Kidney (tissue), 14 donors: ENCODE measurements around the gene RAD51B. TPM values are rescaled to one million over a fixed set of nuclear protein-coding genes. Genes with fewer than 3 reads are reported as not detected.

Experiments used
- DNase-seq, 5 donors: peaks; one replicate each; pipeline ENCODE4 v3.0.0-alpha.2; 2013 to 2020
- FAIRE-seq: peaks from 2 replicates; lab custom pipeline; 2012; peaks lifted over from hg19 to GRCh38; lab: Jason Lieb, UNC
- H3K27ac ChIP-seq, 2 donors: one replicate each; pipeline ENCODE4 v1.7.0; 2013; ENCODE audit warnings: low read depth in 2 of 2, low read length in 2 of 2, inconsistent platforms in 1 of 2
- H3K27me3 ChIP-seq: one replicate; pipeline ENCODE4 v1.7.1; 2013; ENCODE audit warnings: low read length, inconsistent platforms; ENCODE audit not compliant: control insufficient read depth, insufficient read depth
- H3K36me3 ChIP-seq, 3 donors: one replicate each; pipeline versions ENCODE4 v1.7.0 to v1.7.1; 2013; ENCODE audit warnings: low read length in 3 of 3, control low read depth in 1 of 3, inconsistent platforms in 1 of 3; ENCODE audit not compliant: insufficient read depth in 3 of 3, control insufficient read depth in 2 of 3
- H3K4me1 ChIP-seq, 3 donors: one replicate each; pipeline versions ENCODE4 v1.7.0 to v1.7.1; 2013; ENCODE audit warnings: low read length in 3 of 3, inconsistent platforms in 1 of 3, low read depth in 1 of 3; ENCODE audit not compliant: control insufficient read depth in 2 of 3, insufficient read depth in 2 of 3
- H3K4me3 ChIP-seq, 3 donors: one replicate each; pipeline versions ENCODE4 v1.7.0 to v1.8.1; 2013; ENCODE audit warnings: low read length in 3 of 3, control low read depth in 1 of 3, inconsistent platforms in 1 of 3
- H3K9ac ChIP-seq, 3 donors: one replicate each; pipeline versions ENCODE4 v1.7.0 to v1.7.1; 2013; ENCODE audit warnings: low read length in 3 of 3, control low read depth in 1 of 3, inconsistent platforms in 1 of 3
- H3K9me3 ChIP-seq, 3 donors: one replicate each; pipeline versions ENCODE4 v1.7.0 to v1.7.1; 2013; ENCODE audit warnings: low read length in 3 of 3, control low read depth in 1 of 3, inconsistent platforms in 1 of 3; ENCODE audit not compliant: control insufficient read depth in 2 of 3, insufficient read depth in 1 of 3
- CTCF ChIP-seq: IDR thresholded peaks from 3 replicates; pipeline ENCODE4 v1.5.1; 2012; ENCODE audit warnings: mild to moderate bottlenecking, moderate library complexity, borderline replicate concordance; ENCODE audit not compliant: insufficient read depth; ENCODE audit errors: extremely low read depth
- intact Hi-C: fragments of 100-400 bp; cut with DNase I; formaldehyde crosslinking; loops from one replicate; pipeline ENCODE4 v1.11.1; 2022
- polyA plus RNA-seq: library from polyadenylated mRNA; stranded (reverse); fragments of 350-450 nt; fragmentation: Illumina TruSeq; extraction: RNeasy Lipid Tissue Mini Kit (QIAGEN cat#74804); gene quantifications from one replicate; pipeline ENCODE4 v1.2.3, GENCODE V29; 2014; ENCODE audit warnings: low read depth, low replicate concordance; ENCODE audit not compliant: insufficient read depth
- total RNA-seq: library from RNA; stranded (reverse); fragmentation: NEBNext Ultra II Directional; extraction: Animal tissue kit (Norgen Biotek cat#: 25700); gene quantifications from one replicate; pipeline ENCODE4 v1.2.1, GENCODE V29; 2021
- donor health status: control.
- donor health status: control.
- donor health status: control.
- donor health status: control.
- donor health status: control.
- donor health status: DM: yes; HTN: yes; CAD: no.
- donor health status: Normal renal cell carcinoma (clear cell type).

RAD51B gene
- total and polyA plus RNA-seq, 2 donors from 2014 or later: 6.9 to 18.0 TPM

GRCh38 chr14:68607867-68608573, 788.4 kb downstream of the RAD51B start:
- FAIRE-seq (no peak), DNase-seq (peak in 1 of 5 donors; percentile 54)
- intact Hi-C loops: no loop called here
- H3K9ac ChIP-seq: peak overlapping the region in 1 of 3 donors; percentile 29
- H3K4me3 ChIP-seq: no peak overlapping the region
- TF ChIP-seq CTCF: no peak
- peak overlapping the region; percentile 19 to 65 for H3K27ac ChIP-seq
- no peaks in the 10 kb centered on the region for H3K9me3 ChIP-seq
- peaks cover 9 to 21% (median 15%) of the 10 kb centered on the region in 3 donors for H3K4me1 ChIP-seq
- no peaks in the 10 kb centered on the region for H3K36me3 ChIP-seq
- H3K27me3 ChIP-seq: no peaks in the 10 kb centered on the region

GRCh38 chr14:68608574-68608962, 789.0 kb downstream of the RAD51B start:
- no peaks in the 10 kb centered on the region for H3K27me3 ChIP-seq
- DNase-seq: peak in 1 of 5 donors; percentile 54
- H3K27ac ChIP-seq: no peak overlapping the region
- peaks cover 4 to 17% (median 15%) of the 10 kb centered on the region in 3 donors for H3K4me1 ChIP-seq
- no peaks in the 10 kb centered on the region for H3K9me3 ChIP-seq
- H3K4me3 ChIP-seq: no peak overlapping the region
- H3K36me3 ChIP-seq: no peaks in the 10 kb centered on the region
- no peak for FAIRE-seq
- TF ChIP-seq CTCF: no peak
- intact Hi-C loops: no loop called here
- H3K9ac ChIP-seq: no peak overlapping the region

- no peaks in the 10 kb centered on the region for H3K27me3 ChIP-seq
- no peaks in the 10 kb centered on the region for H3K36me3 ChIP-seq
- FAIRE-seq: no peak
- no peak for DNase-seq
- peaks cover under 1 to 15% (median 13%) of the 10 kb centered on the region in 3 donors for H3K4me1 ChIP-seq
- intact Hi-C loops: no loop called here
- no peak overlapping the region for H3K9ac ChIP-seq
- H3K27ac ChIP-seq: no peak overlapping the region
- TF ChIP-seq CTCF: no peak
- no peaks in the 10 kb centered on the region for H3K9me3 ChIP-seq
- H3K4me3 ChIP-seq: no peak overlapping the region
Observed at GRCh38 chr14:68609012-68609411, 789.4 kb downstream of the RAD51B start.
